SK-N-SH treated with all-trans-retinoic acid at 6 μM for 48 hours (cell line): ENCODE results near the gene RNPEP.

Experiments
- ATAC-seq: fragments of 200-7000 bp; cut with Tn5 transposase; 3 replicates; pipeline ENCODE4 v1.9.1; 2020; ENCODE audit warnings: mild to moderate bottlenecking, moderate library complexity
- BACH2 ChIP-seq: fragments of 250-450 bp; sonication (Bioruptor Pico); IDR thresholded peaks from 2 replicates; pipeline ENCODE4 v1.9.0; 2021; ENCODE audit warnings: mild to moderate bottlenecking, borderline replicate concordance
- CREB5 ChIP-seq: fragments of 250-450 bp; sonication (Bioruptor Pico); IDR thresholded peaks from 2 replicates; pipeline ENCODE4 v1.5.1; 2020; ENCODE audit warnings: low read depth, mild to moderate bottlenecking, moderate library complexity
- CSRNP3 ChIP-seq: fragments of 250-450 bp; sonication (Bioruptor Pico); IDR thresholded peaks from 2 replicates; pipeline ENCODE4 v1.5.1; 2021; ENCODE audit warnings: mild to moderate bottlenecking, moderate library complexity
- ESRRG ChIP-seq: fragments of 250-450 bp; sonication (Bioruptor Pico); IDR thresholded peaks from 2 replicates; pipeline ENCODE4 v1.6.1; 2021; ENCODE audit warnings: mild to moderate bottlenecking
- GLIS3 ChIP-seq: fragments of 250-450 bp; sonication (Bioruptor Pico); IDR thresholded peaks from 2 replicates; pipeline ENCODE4 v1.5.0; 2020; ENCODE audit warnings: mild to moderate bottlenecking, moderate library complexity
- ISL1 ChIP-seq: fragments of 250-450 bp; sonication (Bioruptor Pico); IDR thresholded peaks from 2 replicates; pipeline ENCODE4 v2.1.2; 2022; ENCODE audit warnings: mild to moderate bottlenecking, moderate library complexity
- OSR1 ChIP-seq: fragments of 250-450 bp; sonication (Bioruptor Pico); IDR thresholded peaks from 2 replicates; pipeline ENCODE4 v1.8.0; 2022; ENCODE audit warnings: moderate library complexity, mild to moderate bottlenecking, inconsistent platforms
- PATZ1 ChIP-seq: fragments of 250-450 bp; sonication (Bioruptor Pico); IDR thresholded peaks from 2 replicates; pipeline ENCODE4 v1.8.0; 2020; ENCODE audit warnings: mild to moderate bottlenecking, moderate library complexity, borderline replicate concordance
- POU6F1 ChIP-seq: fragments of 250-450 bp; sonication (Bioruptor Pico); IDR thresholded peaks from 2 replicates; pipeline ENCODE4 v1.8.0; 2021; ENCODE audit warnings: low read depth, mild to moderate bottlenecking, moderate library complexity, borderline replicate concordance
- PPARA ChIP-seq: fragments of 250-450 bp; sonication (Bioruptor Pico); IDR thresholded peaks from 2 replicates; pipeline ENCODE4 v1.5.0; 2020; ENCODE audit warnings: mild to moderate bottlenecking, borderline replicate concordance
- RARB ChIP-seq: fragments of 250-450 bp; sonication (Bioruptor Pico); IDR thresholded peaks from 2 replicates; pipeline ENCODE4 v1.8.0; 2021; ENCODE audit warnings: mild to moderate bottlenecking, moderate library complexity
- TCF4 ChIP-seq: fragments of 250-450 bp; sonication (Bioruptor Pico); IDR thresholded peaks from 2 replicates; pipeline ENCODE4 v1.8.0; 2021; ENCODE audit warnings: mild to moderate bottlenecking, moderate library complexity, borderline replicate concordance
- TOX ChIP-seq: fragments of 250-450 bp; sonication (Bioruptor Pico); IDR thresholded peaks from 2 replicates; pipeline ENCODE4 v1.8.0; 2021; ENCODE audit warnings: mild to moderate bottlenecking, moderate library complexity, borderline replicate concordance
- TSHZ2 ChIP-seq: fragments of 250-450 bp; sonication (Bioruptor Pico); IDR thresholded peaks from 2 replicates; pipeline ENCODE4 v1.5.0; 2020; ENCODE audit warnings: mild to moderate bottlenecking, moderate library complexity
- ZC3H10 ChIP-seq: fragments of 250-450 bp; sonication (Bioruptor Pico); IDR thresholded peaks from 2 replicates; pipeline ENCODE4 v1.5.1; 2021; ENCODE audit warnings: mild to moderate bottlenecking, moderate library complexity
- ZFP3 ChIP-seq: fragments of 250-450 bp; sonication (Bioruptor Pico); IDR thresholded peaks from 2 replicates; pipeline ENCODE4 v1.5.0; 2020; ENCODE audit warnings: mild to moderate bottlenecking, moderate library complexity
- ZNF565 ChIP-seq: fragments of 450-650 bp; formaldehyde crosslinking; conservative IDR thresholded peaks from 2 replicates; pipeline ENCODE4 v1.5.0; 2020; ENCODE audit warnings: low read depth, mild to moderate bottlenecking, moderate library complexity
- ZNF70 ChIP-seq: fragments of 450-650 bp; formaldehyde crosslinking; IDR thresholded peaks from 2 replicates; pipeline ENCODE4 v1.5.0; 2020; ENCODE audit warnings: mild to moderate bottlenecking, moderate library complexity
- ZNF8 ChIP-seq: fragments of 450-650 bp; formaldehyde crosslinking; IDR thresholded peaks from 2 replicates; pipeline ENCODE4 v1.5.0; 2020; ENCODE audit warnings: mild to moderate bottlenecking, moderate library complexity

RNPEP gene

GRCh38 chr1:201942129-201942495 lies 40.3 kb upstream of the RNPEP start:
- TF ChIP-seq PATZ1 (CRISPR knock-in tag): no peak
- TF ChIP-seq RARB (CRISPR knock-in tag): no peak
- no peak for TF ChIP-seq TOX (CRISPR knock-in tag)
- no peak for ATAC-seq

GRCh38 chr1:201944002-201944401 lies 38.4 kb upstream of the RNPEP start:
- ATAC-seq: no peak

GRCh38 chr1:201944639-201945038 lies 37.8 kb upstream of the RNPEP start:
- no peak for ATAC-seq

More at GRCh38 chr1:201944002-201944401, 38.4 kb upstream of the RNPEP start:
- TF ChIP-seq PATZ1 (CRISPR knock-in tag): no peak

GRCh38 chr1:201945157-201945556 lies 37.3 kb upstream of the RNPEP start:
- TF ChIP-seq PATZ1 (CRISPR knock-in tag) (no peak), RARB (CRISPR knock-in tag) (no peak), BACH2 (CRISPR knock-in tag) (no peak), GLIS3 (CRISPR knock-in tag) (no peak), ZC3H10 (CRISPR knock-in tag) (no peak), OSR1 (CRISPR knock-in tag) (no peak), ZNF565 (CRISPR knock-in tag) (no peak), CSRNP3 (no peak)
- TF ChIP-seq, all 23 proteins: peak for 0
- peak; percentile 9 for ATAC-seq

More at GRCh38 chr1:201944639-201945038, 37.8 kb upstream of the RNPEP start:
- TF ChIP-seq TCF4: no peak
- TF ChIP-seq BACH2 (CRISPR knock-in tag): no peak
- TF ChIP-seq TOX (CRISPR knock-in tag): no peak
- no peak for TF ChIP-seq ZNF565 (CRISPR knock-in tag)
- TF ChIP-seq ESRRG (CRISPR knock-in tag): no peak
- TF ChIP-seq ZNF70 (CRISPR knock-in tag): no peak
- no peak for TF ChIP-seq ZFP3 (CRISPR knock-in tag)
- TF ChIP-seq, all 23 proteins: peak for 0

- ATAC-seq: peak; percentile 26
- TF ChIP-seq ZNF565 (CRISPR knock-in tag) (no peak), OSR1 (CRISPR knock-in tag) (no peak), TSHZ2 (no peak), GLIS3 (CRISPR knock-in tag) (no peak), CREB5 (CRISPR knock-in tag) (no peak), TOX (CRISPR knock-in tag) (no peak), BACH2 (CRISPR knock-in tag) (no peak), ZNF8 (CRISPR knock-in tag) (no peak), ISL1 (CRISPR knock-in tag) (no peak), CSRNP3 (no peak), POU6F1 (no peak), PPARA (CRISPR knock-in tag) (no peak)
Measured at GRCh38 chr1:201945863-201946223, 36.6 kb upstream of the RNPEP start.
